Right lobe of liver (tissue), 4 donors: ENCODE measurements around the gene DAG1.

Experiments
- POLR2A ChIP-seq: fragments of 450-650 bp; IDR thresholded peaks from one replicate; pipeline ENCODE4 v1.6.1; 2017; ENCODE audit warnings: antibody characterized with exemption, mild to moderate bottlenecking
- TF ChIP-seq, protein P1 (sequence below), 4 donors: fragments of 200-600 bp in 3 of 4; fragments of 450-650 bp in 1 of 4; IDR thresholded peaks; one replicate each; pipeline versions ENCODE4 v1.5.1 to v1.8.0; 2016 to 2022; ENCODE audit warnings: antibody characterized with exemption in 4 of 4, mild to moderate bottlenecking in 2 of 4
- donor health status: DM: no; HTN: no; CAD: no.
- donor health status: DM: no; HTN: no; CAD: no.
- donor health status: DM: no; HTN: yes; CAD: no.

DNA sequence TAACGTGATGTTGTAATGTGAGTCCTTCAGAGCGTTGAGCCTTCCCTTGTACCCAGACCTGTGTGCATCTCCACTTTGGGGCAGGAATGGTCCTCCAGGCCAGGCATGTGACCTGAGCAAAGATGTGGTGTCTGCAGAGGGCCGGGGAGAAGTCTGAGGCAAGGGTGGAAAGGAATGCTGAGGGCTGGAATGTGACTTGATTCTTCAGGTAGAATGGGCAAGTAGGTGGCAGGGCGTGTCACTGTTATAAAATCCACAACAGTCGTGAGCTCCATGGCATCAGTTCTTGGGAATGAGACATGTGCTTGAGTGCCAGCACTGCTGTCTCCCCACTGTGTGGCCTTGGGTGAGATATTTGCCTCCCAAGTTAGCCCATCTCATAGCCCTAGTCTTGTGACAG lies 60.2 kb downstream of the DAG1 start:
- TF ChIP-seq, protein P1, sequence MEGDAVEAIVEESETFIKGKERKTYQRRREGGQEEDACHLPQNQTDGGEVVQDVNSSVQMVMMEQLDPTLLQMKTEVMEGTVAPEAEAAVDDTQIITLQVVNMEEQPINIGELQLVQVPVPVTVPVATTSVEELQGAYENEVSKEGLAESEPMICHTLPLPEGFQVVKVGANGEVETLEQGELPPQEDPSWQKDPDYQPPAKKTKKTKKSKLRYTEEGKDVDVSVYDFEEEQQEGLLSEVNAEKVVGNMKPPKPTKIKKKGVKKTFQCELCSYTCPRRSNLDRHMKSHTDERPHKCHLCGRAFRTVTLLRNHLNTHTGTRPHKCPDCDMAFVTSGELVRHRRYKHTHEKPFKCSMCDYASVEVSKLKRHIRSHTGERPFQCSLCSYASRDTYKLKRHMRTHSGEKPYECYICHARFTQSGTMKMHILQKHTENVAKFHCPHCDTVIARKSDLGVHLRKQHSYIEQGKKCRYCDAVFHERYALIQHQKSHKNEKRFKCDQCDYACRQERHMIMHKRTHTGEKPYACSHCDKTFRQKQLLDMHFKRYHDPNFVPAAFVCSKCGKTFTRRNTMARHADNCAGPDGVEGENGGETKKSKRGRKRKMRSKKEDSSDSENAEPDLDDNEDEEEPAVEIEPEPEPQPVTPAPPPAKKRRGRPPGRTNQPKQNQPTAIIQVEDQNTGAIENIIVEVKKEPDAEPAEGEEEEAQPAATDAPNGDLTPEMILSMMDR (IDR thresholded peaks at IDR 0.05): no peak
- TF ChIP-seq POLR2A: no peak
